ENCODE data around the gene DNASE1L3.

DNASE1L3 gene

GRCh38 chr3:58241306-58242044 lies 30.7 kb upstream of the DNASE1L3 start:
- no peak overlapping the region for H3K4me3 ChIP-seq (ENCODE audit: low read depth, low read length)

GRCh38 chr3:58238830-58239229 lies 28.1 kb upstream of the DNASE1L3 start:
- H3K4me3 ChIP-seq (ENCODE audit: low read depth, low read length) = peak overlapping the region; percentile 90
- DNase-seq (ENCODE audit: low read depth) = no peak
- TF ChIP-seq CTCF (IDR thresholded peaks at IDR 0.05; ENCODE audit: control insufficient read depth, extremely low read depth, insufficient read depth) = no peak

More at GRCh38 chr3:58241306-58242044, 30.7 kb upstream of the DNASE1L3 start:
- TF ChIP-seq CTCF (IDR thresholded peaks at IDR 0.05; ENCODE audit: control insufficient read depth, extremely low read depth, insufficient read depth) = no peak
- no peak for DNase-seq (ENCODE audit: low read depth)

- no peak for TF ChIP-seq CTCF (IDR thresholded peaks at IDR 0.05; ENCODE audit: control insufficient read depth, extremely low read depth, insufficient read depth)
Observed at GRCh38 chr3:58237941-58238681, 27.3 kb upstream of the DNASE1L3 start.

DNA sequence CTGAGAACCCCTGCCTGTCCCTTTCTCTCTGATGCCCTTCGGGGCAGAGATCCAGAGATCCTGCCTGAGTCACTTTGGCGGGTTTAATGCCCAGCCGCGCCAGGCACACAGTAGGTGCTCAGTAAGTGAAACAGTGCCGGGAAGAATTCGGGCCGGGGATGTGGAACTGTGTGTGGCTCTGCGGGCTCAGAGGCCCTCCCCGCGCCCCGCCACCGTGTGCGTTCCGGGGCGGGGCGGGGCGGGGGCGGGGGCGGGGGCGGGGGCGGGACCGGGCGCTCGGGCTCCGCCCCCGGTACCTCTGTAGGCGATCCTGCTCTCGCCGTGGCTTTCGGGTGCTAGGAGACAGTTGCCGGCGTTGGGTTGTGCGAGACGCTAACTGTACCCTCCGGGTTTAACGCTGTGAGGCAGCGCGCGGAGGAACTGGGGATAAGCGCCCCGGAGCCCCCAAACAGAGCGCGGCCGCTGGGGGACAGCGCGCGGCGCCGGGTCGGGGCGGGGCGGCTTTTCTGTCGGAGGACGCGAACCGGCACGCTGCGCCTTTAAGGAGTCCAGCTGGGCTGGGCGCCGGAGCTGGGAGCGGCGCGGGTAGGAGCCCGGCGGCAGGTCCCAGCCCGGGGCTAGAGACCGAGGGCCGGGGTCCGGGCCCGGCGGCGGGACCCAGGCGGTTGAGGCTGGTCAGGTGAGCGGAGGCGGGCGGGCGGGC lies 26.6 kb upstream of the DNASE1L3 start, which contains the start of gene ABHD6:
Gene ABHD6 (plus strand): TSS at position 555 of the 703 bp plus-strand sequence. CDS start 18,795 bp downstream, outside the sequence.
- peak within 1 kb of the TSS; percentile 90 for H3K4me3 ChIP-seq (ENCODE audit: low read depth, low read length)
- peak; percentile 44 for TF ChIP-seq CTCF (IDR thresholded peaks at IDR 0.05; ENCODE audit: control insufficient read depth, extremely low read depth, insufficient read depth)
- DNase-seq (ENCODE audit: low read depth) = no peak

More at GRCh38 chr3:58237941-58238681, 27.3 kb upstream of the DNASE1L3 start:
- no peak for DNase-seq (ENCODE audit: low read depth)
- H3K4me3 ChIP-seq (ENCODE audit: low read depth, low read length) = peak overlapping the region; percentile 90

- peak overlapping the region; percentile 90 for H3K4me3 ChIP-seq (ENCODE audit: low read depth, low read length)
- no peak for DNase-seq (ENCODE audit: low read depth)
- TF ChIP-seq CTCF (IDR thresholded peaks at IDR 0.05; ENCODE audit: control insufficient read depth, extremely low read depth, insufficient read depth) = no peak
Observed at GRCh38 chr3:58236527-58237237, 25.9 kb upstream of the DNASE1L3 start.

- no peak overlapping the region for H3K4me3 ChIP-seq (ENCODE audit: low read depth, low read length)
- DNase-seq (ENCODE audit: low read depth) = no peak
- no peak for TF ChIP-seq CTCF (IDR thresholded peaks at IDR 0.05; ENCODE audit: control insufficient read depth, extremely low read depth, insufficient read depth)
Observed at GRCh38 chr3:58235970-58236369, 25.2 kb upstream of the DNASE1L3 start.
